Stimulated activated CD8-positive, alpha-beta memory T cell treated with anti-CD3 and anti-CD28 coated beads, Interleukin-15, amount 100 ng/mL, for 1 hour (primary cell): ENCODE measurements around the gene PIK3C2G.
"Not testable (repeated sequence)": the region's sequence is repeated elsewhere in the genome, so short reads cannot be mapped to it uniquely, and the experiment has no call there.

Experiments
- DNase-seq: peaks from one replicate; pipeline ENCODE4 v3.0.0-alpha.2; 2020; ENCODE audit warnings: low read depth

PIK3C2G gene

GRCh38 chr12:18472806-18473205 lies 211.5 kb downstream of the PIK3C2G start:
- no peak for DNase-seq

DNA sequence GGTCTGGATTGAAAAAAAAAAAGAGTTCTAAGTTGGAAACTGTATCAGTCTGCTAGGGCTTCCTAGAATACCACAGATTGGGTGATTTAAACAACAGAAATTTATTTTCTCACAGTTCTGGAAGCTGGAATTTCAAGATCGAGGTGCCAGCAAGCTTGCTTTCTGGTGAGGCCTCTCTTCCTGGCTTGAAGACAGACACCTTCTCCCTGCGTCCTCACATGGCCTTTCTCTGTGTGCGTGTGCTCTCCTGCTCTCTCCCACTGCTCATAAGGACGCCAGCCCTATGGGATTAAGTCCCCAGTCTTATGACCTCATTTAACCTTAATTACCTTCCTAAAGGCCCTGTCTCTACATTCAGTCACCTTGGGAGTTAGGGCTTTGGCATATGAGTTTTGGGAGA lies 215.5 kb downstream of the PIK3C2G start:
- DNase-seq: no peak

GRCh38 chr12:18479256-18479655 lies 217.9 kb downstream of the PIK3C2G start:
- no peak for DNase-seq

DNA sequence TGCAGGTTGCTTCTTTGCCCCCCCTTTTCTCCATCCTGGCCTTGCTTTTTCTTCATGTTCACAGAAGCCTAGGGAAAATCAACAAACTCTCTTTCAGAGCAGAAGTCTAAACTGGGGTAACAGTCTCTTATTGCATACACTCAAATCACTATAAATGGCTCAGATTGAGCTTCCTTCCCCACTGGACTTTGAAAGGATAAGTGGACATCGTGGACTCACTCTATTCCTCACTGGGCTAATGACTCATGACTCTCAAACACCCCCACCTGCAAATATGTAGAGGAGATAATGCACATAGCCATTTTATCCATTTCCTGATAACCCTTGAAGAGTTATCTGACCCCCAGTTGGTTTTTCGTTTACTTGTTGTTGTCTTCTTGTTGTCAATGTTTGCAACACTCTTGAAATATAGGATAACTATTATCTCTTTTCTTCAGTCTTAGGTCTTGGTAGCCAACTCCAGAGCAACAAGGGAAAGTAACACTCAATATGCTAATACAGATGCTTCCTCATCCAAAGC lies 221.3 kb downstream of the PIK3C2G start:
- DNase-seq: no peak

GRCh38 chr12:18483698-18484325 lies 222.5 kb downstream of the PIK3C2G start:
- DNase-seq: no peak

DNA sequence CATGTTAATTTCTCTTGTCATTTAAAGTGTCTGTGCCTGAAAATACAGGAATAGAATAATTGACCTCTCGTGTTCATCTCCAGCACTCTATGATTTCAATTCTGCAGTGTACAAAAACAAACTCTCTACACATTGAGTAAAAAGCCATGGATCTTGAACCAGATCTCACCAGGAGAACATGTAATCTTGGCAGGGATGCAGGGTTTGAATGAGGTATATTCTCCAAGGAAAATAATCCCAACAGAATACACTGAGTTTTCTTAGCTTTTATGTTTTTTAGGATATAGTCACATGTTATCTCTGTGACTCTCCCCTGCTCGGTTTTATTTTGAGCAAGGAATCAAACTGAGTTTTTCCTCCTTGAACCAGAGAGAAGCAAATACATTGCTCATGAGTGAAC lies 224.7 kb downstream of the PIK3C2G start:
- DNase-seq: no peak

DNA sequence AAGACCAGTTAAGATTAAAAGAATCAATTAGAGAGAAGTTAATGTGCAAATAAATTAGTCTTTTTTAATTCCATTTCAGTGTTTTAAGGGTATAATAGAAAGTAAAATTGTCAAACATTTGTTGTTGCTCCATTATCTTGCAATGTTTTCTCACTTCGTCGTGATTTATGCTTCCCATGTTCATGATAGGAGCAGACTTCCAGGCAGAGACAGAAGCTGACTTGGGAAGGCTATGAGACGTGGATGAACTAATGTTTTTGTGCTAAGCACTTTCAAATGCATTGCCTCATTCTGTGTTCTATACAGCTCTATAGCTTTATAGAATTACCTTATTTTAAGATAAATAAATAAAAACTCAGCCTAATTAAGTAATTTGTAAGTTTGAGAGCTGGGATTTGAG lies 226.2 kb downstream of the PIK3C2G start:
- DNase-seq: no peak

DNA sequence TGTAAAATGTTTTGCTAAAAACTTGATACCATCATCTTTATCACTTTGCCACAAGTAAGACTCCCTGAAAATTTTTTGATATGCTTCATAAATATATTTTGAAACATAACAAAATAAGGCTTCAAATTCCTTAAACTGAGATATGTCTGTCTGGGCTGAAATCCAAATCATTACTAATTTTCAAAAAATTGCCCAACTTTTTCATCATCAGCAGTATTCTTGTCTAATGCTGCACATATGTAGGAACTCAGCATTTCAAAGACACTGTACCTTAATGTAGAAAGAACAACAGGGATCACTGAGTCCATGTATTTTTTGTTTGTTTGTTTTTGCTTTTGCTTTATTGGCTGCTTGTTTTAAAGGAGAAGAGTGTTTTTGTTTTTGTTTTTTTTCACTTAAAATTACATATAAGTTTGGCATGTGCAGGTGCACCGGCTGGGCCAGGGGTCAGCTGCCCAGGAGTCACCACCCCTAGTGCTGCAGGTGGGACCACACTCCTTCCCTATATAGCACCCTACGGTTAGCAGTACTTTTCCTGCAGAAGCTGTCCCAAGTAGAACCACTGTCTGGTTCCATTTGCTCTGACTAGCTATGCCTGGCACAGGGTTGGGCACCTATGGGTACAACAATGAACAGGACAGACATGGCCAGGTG lies 231.2 kb downstream of the PIK3C2G start:
- no peak for DNase-seq

DNA sequence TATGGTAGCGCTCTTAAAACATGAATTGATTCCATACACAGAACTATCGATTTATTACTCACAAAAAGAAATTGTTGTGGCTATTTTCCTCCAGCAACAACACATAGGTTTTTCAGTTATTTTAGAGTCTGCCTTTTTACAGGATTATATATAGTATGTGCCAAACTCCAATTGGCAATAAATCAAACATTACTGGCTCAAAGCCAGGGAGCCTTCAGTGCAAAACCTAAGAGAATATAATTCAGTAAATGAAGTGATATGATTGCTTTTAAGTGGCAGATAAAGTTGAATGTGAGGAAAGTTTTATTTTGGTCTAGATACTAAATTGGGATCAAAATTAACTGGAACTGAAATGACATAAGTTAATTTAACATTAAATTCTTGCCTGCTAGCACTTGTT lies 234.8 kb downstream of the PIK3C2G start:
- DNase-seq: no peak

- not testable (repeated sequence) for DNase-seq
Measured at GRCh38 chr12:18500160-18500574, 238.8 kb downstream of the PIK3C2G start.

GRCh38 chr12:18500736-18501135 lies 239.4 kb downstream of the PIK3C2G start:
- not testable (repeated sequence) for DNase-seq

GRCh38 chr12:18502422-18502968 lies 241.2 kb downstream of the PIK3C2G start:
- no peak for DNase-seq

- DNase-seq: no peak
Measured at GRCh38 chr12:18521461-18521860, 260.1 kb downstream of the PIK3C2G start.

DNA sequence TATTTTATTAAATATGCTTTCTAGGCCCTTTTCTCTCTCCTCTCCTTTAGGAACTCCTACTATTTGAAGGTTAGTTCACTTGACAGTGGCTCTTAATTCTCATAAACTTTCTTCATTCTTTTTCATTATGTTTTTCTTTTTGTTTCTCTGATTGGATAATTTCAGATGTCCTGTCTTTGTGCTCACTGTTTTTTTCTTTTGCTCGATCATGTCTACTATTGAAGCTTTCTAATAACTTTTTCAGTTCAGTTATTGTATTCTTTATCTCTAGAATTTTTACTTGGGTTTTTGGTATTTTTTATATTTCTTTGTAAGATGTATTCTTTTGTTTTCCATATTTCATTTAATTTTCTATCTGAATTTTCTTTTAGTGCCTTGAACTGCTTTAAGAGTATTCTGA lies 261.5 kb downstream of the PIK3C2G start:
- no peak for DNase-seq

- DNase-seq: not testable (repeated sequence)
Measured at GRCh38 chr12:18542497-18542896, 281.2 kb downstream of the PIK3C2G start.

GRCh38 chr12:18546399-18546798 lies 285.1 kb downstream of the PIK3C2G start:
- no peak for DNase-seq

DNA sequence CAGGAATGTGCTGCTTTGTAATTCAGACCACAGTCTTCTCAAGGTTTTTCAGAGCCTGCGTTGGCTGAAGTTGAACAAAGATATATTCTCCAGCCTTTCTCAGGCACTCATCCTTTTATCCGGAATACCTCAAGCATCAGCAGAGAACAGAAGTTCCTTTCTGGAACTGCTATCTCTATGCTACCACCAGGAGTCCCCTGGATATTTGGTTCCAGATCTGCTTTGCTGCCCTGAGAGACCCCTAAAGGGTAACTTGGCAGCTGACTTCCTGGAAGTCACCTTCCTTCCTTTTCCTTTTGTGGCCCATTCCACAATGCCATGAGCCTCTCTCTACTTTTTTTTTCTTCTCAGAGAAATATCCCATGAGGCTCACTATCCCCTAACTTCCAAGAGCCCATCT lies 288.3 kb downstream of the PIK3C2G start:
- no peak for DNase-seq

- DNase-seq: no peak
Measured at GRCh38 chr12:18551106-18551505, 289.8 kb downstream of the PIK3C2G start.

DNA sequence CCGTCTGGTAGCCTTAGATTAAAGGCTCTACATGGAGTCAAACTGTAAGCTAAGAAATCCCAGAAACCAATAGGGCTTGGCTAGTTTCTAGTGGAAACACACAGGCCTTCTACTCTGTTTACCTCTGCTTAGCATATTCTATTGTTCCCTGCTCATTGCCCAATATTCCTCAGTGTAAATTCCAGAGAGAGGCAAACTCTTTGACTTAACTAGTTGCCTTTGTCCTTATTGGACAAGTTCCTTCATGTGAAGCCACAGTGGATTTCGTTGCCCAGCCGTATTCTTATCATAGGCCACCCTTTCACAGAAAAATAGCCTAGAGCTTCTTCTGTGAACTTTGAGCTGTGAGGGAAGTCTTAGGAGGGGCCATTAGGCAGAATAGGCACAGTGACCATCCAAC lies 290.4 kb downstream of the PIK3C2G start:
- no peak for DNase-seq

DNA sequence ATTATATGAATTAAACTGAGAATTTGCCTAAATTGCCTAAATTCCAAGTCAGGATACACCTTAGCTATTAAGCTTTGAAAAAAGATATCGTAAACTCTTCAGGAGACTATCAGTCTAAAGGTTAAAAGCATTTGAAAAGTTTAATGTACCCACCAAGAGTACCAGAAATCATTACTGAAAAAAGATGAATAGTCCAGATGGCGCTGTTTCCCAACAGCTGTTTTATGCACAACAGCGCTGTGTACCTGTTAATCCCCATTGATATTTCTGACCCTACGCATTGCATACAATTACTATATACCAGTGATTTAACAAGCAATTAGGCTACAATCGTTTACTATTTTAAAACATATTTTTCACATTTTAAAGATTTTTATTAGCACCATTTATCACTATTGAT lies 291.5 kb downstream of the PIK3C2G start:
- DNase-seq: no peak

DNA sequence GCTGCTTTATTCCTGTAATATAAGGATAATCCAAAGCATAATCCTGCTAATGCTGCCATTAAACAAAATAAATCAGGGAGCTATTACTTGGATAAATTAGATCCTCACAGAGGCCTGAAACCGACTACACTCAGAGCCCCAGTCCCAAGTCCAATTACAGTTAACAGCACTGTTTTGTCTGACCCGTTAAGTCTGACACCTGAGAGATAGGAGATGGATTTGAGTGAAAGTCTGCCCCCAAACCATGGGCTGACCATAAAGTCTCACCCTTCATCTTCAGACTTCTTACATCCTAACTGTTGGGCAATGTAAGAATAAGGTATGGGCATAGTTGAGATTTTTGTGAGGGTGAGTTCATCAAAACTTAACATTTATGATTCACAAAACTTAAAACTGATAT lies 294.8 kb downstream of the PIK3C2G start:
- DNase-seq: no peak

DNA sequence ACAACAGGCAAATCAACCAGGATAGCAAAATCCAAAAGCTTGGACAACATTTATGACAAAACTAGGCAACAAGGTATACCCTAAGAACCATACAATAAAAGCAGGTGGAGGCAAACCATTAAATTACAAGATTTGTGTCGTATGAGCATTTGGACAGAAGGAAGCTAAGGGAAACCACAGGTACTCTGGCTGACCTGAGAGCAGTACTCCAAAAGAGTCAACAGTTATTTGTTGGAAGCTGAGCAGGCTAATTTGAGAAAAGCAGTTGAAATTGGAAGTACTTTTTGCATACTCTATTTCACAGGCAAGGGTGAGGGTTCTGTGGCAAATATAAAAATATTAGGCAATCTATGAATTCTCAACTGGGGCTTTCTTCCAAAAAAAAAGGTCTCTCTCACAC lies 297.9 kb downstream of the PIK3C2G start:
- DNase-seq: no peak

GRCh38 chr12:18562531-18562930 lies 301.2 kb downstream of the PIK3C2G start:
- DNase-seq: no peak

DNA sequence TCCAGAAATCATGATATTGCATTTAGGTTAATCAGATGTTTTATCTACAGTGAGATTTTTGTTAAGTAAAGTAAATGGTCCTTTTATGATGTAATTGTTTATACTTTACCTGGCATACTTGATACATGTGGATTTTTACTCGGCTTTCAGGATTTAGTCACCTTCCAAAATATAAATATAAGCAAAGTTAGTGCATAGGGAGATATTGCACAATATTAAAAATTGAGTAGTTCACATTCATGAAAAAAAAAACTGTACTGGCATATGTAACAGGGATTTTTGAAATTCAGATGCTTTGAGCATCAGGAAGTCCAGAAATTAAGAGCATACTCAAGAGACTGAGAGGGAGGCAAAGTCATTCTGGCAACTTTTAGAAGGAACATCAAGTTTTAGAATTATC lies 303.0 kb downstream of the PIK3C2G start:
- no peak for DNase-seq
